Ectodermal cell (in vitro differentiated cells): ENCODE data around the gene FTO.

Experiments
- H3K27ac ChIP-seq: 2 replicates; pipeline ENCODE4 v1.7.0; 2013; ENCODE audit warnings: mild to moderate bottlenecking, low read depth, low read length; ENCODE audit not compliant: insufficient read depth, poor library complexity, severe bottlenecking
- H3K27me3 ChIP-seq: 2 replicates; pipeline ENCODE4 v1.7.0; 2013; ENCODE audit warnings: mild to moderate bottlenecking, low read length; ENCODE audit not compliant: insufficient read depth, control insufficient read depth, poor library complexity, severe bottlenecking
- H3K36me3 ChIP-seq: one replicate; pipeline ENCODE4 v1.7.0; 2013; ENCODE audit warnings: low read length; ENCODE audit not compliant: control insufficient read depth, insufficient read depth
- H3K4me1 ChIP-seq: one replicate; pipeline ENCODE4 v1.7.0; 2013; ENCODE audit warnings: low read length; ENCODE audit not compliant: control insufficient read depth, insufficient read depth
- H3K4me3 ChIP-seq: 2 replicates; pipeline ENCODE4 v1.7.0; 2013; ENCODE audit warnings: low read depth, low read length, control low read depth; ENCODE audit not compliant: insufficient read depth
- H3K9me3 ChIP-seq: 2 replicates; pipeline ENCODE4 v1.7.0; 2013; ENCODE audit warnings: mild to moderate bottlenecking, low read length, moderate library complexity; ENCODE audit not compliant: control insufficient read depth
- WGBS, 2 experiments: methylation state at CpG; one replicate each; pipeline ENCODE4 v1.1.7; 2013; ENCODE audit warnings: missing lambda C conversion rate in 2 of 2; 5-methylcytosine and 5-hydroxymethylcytosine counted together

The FTO gene

DNA sequence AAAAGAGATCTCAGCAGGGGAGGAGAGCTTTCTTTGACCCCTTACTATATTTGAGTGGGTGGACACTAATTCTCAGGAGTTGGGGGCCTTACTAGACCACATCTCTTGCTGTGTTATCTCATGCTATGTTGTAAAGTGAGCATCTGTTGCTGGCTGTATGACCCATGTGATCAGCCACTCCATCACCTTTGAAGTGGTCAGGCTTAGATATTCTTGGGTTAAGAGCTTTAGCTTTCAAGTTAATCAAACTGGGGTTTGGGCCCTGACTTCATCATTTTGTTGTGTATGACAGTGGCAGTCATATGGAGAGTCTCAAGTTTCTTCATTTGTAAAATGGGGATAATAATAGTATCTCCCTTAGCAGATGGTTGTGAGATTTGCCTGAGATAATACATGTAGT is 201.1 kb downstream of the FTO start:
- Histone ChIP-seq H3K36me3 (no peaks in the 10 kb centered on the region), H3K27me3 (no peaks in the 10 kb centered on the region), H3K4me1 (no peaks in the 10 kb centered on the region), H3K4me3 (no peak overlapping the region), H3K9me3 (no peaks in the 10 kb centered on the region), H3K27ac (no peak overlapping the region)

- no peaks in the 10 kb centered on the region for H3K27me3 ChIP-seq
- H3K4me3 ChIP-seq: no peak overlapping the region
- H3K36me3 ChIP-seq: no peaks in the 10 kb centered on the region
- H3K4me1 ChIP-seq: peaks cover 16% of the 10 kb centered on the region
- WGBS, 2 experiments: 79 to 85% methylated on average over 3 of the region's 3 CpGs
- H3K27ac ChIP-seq: no peak overlapping the region
- H3K9me3 ChIP-seq: no peaks in the 10 kb centered on the region
These were observed 204.8 kb downstream of the FTO start for GRCh38 chr16:53908731-53909130.

GRCh38 chr16:53910990-53911389 is 207.0 kb downstream of the FTO start:
- no peaks in the 10 kb centered on the region for H3K36me3 ChIP-seq
- no peak overlapping the region for H3K27ac ChIP-seq
- H3K27me3 ChIP-seq: no peaks in the 10 kb centered on the region
- H3K9me3 ChIP-seq: no peaks in the 10 kb centered on the region
- no peak overlapping the region for H3K4me3 ChIP-seq
- peaks cover 38% of the 10 kb centered on the region for H3K4me1 ChIP-seq
- 95% methylated on average over 7 of the region's 7 CpGs for WGBS, 2 experiments

DNA sequence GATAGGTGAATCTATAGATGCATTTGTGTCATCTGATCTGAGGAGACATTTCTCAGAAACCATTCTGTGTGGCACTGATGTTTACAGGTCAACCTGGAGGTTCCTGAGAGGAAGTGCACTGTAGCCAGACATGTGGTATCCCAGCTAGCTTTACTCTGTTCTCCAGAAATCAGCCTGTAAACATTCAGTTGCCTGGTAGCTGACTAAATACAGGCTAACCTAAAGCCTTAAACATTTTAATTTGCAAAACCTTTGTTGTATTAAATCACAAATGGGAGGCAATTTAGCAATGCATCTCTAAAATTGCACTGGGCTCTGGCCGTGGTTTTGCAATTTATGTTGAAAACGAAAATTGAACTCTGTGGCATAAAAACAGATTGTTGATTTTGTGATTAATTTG is 207.6 kb downstream of the FTO start:
- Histone ChIP-seq H3K9me3 (no peaks in the 10 kb centered on the region), H3K36me3 (no peaks in the 10 kb centered on the region), H3K27me3 (no peaks in the 10 kb centered on the region), H3K4me3 (no peak overlapping the region), H3K27ac (no peak overlapping the region), H3K4me1 (peaks cover 41% of the 10 kb centered on the region)
- WGBS, 2 experiments: 94 to 96% methylated on average over 2 of the region's 2 CpGs

DNA sequence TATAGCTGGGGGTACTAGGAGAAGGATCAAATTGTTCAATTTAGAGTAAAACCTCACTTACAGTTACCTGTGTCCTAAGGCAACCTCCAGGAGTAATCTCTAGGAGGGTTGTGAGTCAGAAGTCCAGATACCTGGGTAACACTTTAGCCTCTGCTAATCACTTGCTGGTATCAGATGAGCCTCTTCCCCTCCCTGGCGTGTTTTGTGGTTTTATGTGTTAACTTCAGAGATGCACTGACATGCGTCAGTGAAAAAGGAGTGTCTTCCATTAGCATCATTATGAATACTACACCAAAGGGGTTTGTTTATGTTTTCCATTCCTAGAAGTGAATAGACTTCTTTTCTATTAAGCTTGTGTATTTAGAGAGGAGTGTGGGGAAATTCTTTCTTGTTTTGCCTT is 208.2 kb downstream of the FTO start:
- no peak overlapping the region for H3K27ac ChIP-seq
- peaks cover 48% of the 10 kb centered on the region for H3K4me1 ChIP-seq
- H3K36me3 ChIP-seq: no peaks in the 10 kb centered on the region
- no CpG with 5 or more reads among the region's 2 CpGs for WGBS, 2 experiments
- H3K4me3 ChIP-seq: no peak overlapping the region
- no peaks in the 10 kb centered on the region for H3K9me3 ChIP-seq
- no peaks in the 10 kb centered on the region for H3K27me3 ChIP-seq

GRCh38 chr16:53913099-53913870 is 209.3 kb downstream of the FTO start:
- no peaks in the 10 kb centered on the region for H3K9me3 ChIP-seq
- peak overlapping the region; percentile 80 for H3K27ac ChIP-seq
- H3K4me3 ChIP-seq: no peak overlapping the region
- no peaks in the 10 kb centered on the region for H3K27me3 ChIP-seq
- 94 to 98% methylated on average over 7 of the region's 7 CpGs for WGBS, 2 experiments
- H3K4me1 ChIP-seq: peaks cover 52% of the 10 kb centered on the region
- H3K36me3 ChIP-seq: no peaks in the 10 kb centered on the region

GRCh38 chr16:53913920-53914319 is 210.0 kb downstream of the FTO start:
- Histone ChIP-seq H3K27ac (peak overlapping the region; percentile 80), H3K4me3 (no peak overlapping the region), H3K4me1 (peaks cover 52% of the 10 kb centered on the region), H3K9me3 (no peaks in the 10 kb centered on the region), H3K36me3 (no peaks in the 10 kb centered on the region), H3K27me3 (no peaks in the 10 kb centered on the region)
- WGBS, 2 experiments: 47 to 61% methylated on average over 8 of the region's 9 CpGs

DNA sequence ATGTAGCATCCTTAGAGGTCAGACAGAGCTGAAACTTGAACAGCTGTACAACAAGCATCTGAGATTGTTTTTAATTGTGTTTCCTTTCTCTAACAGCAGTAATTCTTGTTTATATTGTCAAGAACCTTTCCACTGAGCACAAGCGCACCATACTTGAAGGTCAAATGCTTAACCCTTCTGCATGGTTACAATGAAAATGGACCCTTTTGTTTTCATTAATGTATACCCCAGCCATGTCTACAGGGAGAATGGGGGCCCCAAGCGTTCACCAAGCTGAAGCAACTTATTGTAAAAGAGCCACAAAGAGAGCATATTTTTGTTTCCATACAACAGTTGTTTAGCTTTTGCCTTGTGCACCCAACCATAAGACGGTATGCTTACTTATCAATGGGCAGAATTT is 210.8 kb downstream of the FTO start:
- Histone ChIP-seq H3K4me3 (no peak overlapping the region), H3K27ac (peak overlapping the region; percentile 80), H3K36me3 (no peaks in the 10 kb centered on the region), H3K4me1 (peaks cover 52% of the 10 kb centered on the region), H3K27me3 (no peaks in the 10 kb centered on the region), H3K9me3 (no peaks in the 10 kb centered on the region)
- WGBS, 2 experiments: 47 to 74% methylated on average over 3 of the region's 3 CpGs

DNA sequence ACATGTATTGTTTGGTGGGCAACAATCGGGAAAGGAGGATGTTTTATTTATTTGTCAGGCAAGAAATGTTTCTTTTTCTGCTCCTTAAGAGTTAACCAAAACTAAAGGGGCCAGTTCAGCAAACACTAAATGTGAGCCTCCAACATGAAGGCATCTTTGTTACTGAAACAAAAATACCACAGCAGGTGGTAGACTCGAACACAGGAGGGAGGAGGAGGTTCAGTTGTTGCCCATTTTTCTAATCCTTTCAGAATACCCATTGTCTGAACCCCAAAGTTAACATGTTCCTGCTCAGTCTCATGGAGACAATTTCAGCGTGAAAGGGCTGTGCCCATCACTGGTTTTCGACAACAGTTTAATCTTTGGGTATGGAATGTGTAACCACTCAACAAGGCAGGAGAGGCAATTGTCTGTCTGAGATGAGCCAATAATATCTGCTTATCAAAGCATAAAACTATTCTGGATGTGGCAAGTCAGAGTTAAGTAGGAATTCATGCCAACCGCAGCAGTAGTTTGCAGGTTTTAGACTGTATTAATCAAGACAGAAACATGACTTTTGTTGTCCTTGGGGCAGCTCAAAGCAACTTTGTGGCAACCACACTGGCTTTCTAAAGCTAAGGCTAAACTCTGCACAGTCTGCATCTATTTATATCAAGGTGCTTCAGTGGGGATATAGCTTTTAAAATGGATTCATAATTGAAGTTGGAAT is 211.7 kb downstream of the FTO start:
- whole genome bisulfite sequencing, 2 experiments: 32 to 38% methylated on average over 5 of the region's 5 CpGs
- peak overlapping the region; percentile 80 for H3K27ac ChIP-seq
- no peaks in the 10 kb centered on the region for H3K27me3 ChIP-seq
- peaks cover 58% of the 10 kb centered on the region for H3K4me1 ChIP-seq
- no peak overlapping the region for H3K4me3 ChIP-seq
- no peaks in the 10 kb centered on the region for H3K9me3 ChIP-seq
- H3K36me3 ChIP-seq: no peaks in the 10 kb centered on the region

DNA sequence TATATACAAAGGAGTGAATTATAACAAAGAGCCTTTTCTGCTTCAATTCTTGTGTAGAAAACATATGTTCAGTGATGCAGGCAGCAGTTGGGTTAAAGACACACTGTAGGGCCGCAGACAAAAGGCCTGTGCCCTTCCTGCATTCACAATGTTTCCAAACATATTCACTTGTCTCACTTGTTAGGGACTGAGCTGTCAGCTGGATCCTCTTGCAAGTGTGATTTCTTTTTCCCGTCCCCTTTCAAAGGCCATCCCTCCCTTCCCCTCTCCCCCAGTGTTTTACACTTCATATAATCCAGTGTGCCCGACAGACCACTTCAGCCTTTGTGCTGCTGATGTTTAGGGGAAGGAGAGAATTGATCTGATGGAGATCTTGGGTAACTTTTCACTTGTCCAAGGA is 217.0 kb downstream of the FTO start:
- Histone ChIP-seq H3K4me3 (no peak overlapping the region), H3K27ac (peak overlapping the region; percentile 68), H3K27me3 (no peaks in the 10 kb centered on the region), H3K36me3 (no peaks in the 10 kb centered on the region), H3K4me1 (peaks cover 64% of the 10 kb centered on the region), H3K9me3 (no peaks in the 10 kb centered on the region)
- WGBS, 2 experiments: 27 to 31% methylated on average over 3 of the region's 3 CpGs
